Omental fat pad (tissue), 4 donors: ENCODE data around the gene SSH2. TPM values are rescaled to one million over a fixed set of nuclear protein-coding genes. Genes with fewer than 3 reads are reported as not detected.

Experiments used
- ATAC-seq: fragments of 150-250 bp; one replicate; pipeline ENCODE4 v1.9.1; 2016; ENCODE audit warnings: mild to moderate bottlenecking, moderate library complexity; ENCODE audit not compliant: low FRiP score
- DNase-seq: peaks from one replicate; pipeline ENCODE4 v3.0.0-alpha.2; 2019; ENCODE audit warnings: low spot score
- total RNA-seq, 4 donors: library from RNA; depleted of rRNA; stranded (reverse); fragments of >200 nt; gene quantifications; one replicate each; pipeline ENCODE4 v1.1.0, GENCODE V29; 2016
- TF ChIP-seq, protein P1 (sequence below), 3 donors: fragments of 450-650 bp; IDR thresholded peaks; one replicate each; pipeline ENCODE4 v1.5.1; 2016 to 2017; ENCODE audit warnings: antibody characterized with exemption in 3 of 3, mild to moderate bottlenecking in 3 of 3, moderate library complexity in 2 of 3

The SSH2 gene
- total RNA-seq, 4 donors from 2014 or later: 25.1 to 88.0 (median 35.8) TPM

DNA sequence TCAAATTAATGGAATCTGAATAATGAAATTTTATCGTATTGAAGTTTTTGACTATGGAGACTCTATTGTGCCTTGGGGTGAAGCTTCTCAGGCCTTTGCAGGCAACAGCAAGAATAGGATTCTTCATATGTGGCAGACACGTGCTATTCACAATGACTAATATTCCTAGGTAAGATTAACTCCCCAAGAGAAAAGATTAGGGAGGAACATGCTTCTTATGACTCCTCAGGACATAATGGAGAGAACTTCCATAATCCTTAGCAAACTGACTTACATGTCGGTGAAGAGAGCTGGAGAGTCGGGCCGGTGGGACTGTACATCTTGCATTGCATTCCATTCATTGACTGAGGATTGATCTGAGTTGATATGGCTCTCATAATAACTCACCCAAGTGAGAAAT is 258.4 kb downstream of the SSH2 start:
- DNase-seq (no peak), ATAC-seq (no peak)
- TF ChIP-seq, protein P1, sequence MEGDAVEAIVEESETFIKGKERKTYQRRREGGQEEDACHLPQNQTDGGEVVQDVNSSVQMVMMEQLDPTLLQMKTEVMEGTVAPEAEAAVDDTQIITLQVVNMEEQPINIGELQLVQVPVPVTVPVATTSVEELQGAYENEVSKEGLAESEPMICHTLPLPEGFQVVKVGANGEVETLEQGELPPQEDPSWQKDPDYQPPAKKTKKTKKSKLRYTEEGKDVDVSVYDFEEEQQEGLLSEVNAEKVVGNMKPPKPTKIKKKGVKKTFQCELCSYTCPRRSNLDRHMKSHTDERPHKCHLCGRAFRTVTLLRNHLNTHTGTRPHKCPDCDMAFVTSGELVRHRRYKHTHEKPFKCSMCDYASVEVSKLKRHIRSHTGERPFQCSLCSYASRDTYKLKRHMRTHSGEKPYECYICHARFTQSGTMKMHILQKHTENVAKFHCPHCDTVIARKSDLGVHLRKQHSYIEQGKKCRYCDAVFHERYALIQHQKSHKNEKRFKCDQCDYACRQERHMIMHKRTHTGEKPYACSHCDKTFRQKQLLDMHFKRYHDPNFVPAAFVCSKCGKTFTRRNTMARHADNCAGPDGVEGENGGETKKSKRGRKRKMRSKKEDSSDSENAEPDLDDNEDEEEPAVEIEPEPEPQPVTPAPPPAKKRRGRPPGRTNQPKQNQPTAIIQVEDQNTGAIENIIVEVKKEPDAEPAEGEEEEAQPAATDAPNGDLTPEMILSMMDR (IDR thresholded peaks at IDR 0.05): no peak

DNA sequence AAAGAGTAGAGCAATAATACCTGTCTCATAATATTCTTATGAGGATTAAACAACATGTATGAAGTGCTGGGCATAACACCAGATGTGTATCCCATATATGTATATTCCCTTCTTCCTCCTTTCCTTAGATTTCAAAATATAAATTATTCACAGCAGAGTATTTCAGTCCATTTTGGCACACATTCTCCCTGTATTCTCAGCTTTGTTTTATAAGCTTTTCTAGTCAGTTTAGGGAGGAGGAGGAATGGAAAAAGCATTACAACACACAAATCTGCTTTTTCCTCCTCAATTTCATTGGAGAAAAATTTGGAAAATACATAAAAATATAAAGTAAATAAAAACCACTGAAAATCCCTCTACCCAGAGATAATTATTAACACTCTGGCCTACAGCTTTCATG is 260.8 kb downstream of the SSH2 start:
- TF ChIP-seq, protein P1 (IDR thresholded peaks at IDR 0.05): no peak
- no peak for DNase-seq
- ATAC-seq: no peak

DNA sequence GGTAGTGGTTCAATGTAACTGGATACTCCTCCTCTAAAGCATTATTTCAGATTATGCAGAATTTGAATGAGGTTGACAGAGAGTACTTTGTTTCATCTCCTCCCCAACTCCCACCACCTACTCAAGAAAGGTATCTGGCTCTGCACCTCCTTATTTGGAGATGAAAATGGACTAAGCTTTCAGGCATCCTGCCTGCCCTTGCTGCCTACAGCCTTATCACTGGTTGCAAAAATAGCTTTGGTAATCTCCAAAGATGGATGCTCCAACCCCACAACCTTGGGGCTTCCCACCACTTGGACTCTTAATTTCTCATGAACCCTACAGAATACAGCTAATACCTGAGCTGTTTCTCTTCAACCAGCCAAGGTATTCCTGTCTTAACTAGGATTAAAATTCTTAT is 262.1 kb downstream of the SSH2 start:
- DNase-seq: no peak
- TF ChIP-seq, protein P1 (IDR thresholded peaks at IDR 0.05): no peak
- ATAC-seq: peak; percentile 43

DNA sequence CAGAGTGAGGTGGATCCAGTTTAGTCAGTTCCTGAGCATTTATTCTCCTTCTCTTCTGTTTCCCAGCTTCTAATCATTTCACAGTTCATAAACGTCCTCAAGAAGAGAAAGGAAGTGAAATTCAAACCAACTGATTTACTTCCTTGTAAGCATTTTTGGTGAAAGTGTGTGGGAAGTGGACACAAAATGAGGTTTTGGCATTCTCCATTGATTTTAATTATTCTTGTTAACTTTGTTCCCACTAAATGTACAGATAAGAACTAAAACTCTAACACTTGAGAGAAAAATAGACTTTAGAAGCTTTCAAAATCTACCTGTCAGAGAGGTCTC is 264.6 kb downstream of the SSH2 start:
- TF ChIP-seq, protein P1 (IDR thresholded peaks at IDR 0.05): no peak
- no peak for DNase-seq
- no peak for ATAC-seq

DNA sequence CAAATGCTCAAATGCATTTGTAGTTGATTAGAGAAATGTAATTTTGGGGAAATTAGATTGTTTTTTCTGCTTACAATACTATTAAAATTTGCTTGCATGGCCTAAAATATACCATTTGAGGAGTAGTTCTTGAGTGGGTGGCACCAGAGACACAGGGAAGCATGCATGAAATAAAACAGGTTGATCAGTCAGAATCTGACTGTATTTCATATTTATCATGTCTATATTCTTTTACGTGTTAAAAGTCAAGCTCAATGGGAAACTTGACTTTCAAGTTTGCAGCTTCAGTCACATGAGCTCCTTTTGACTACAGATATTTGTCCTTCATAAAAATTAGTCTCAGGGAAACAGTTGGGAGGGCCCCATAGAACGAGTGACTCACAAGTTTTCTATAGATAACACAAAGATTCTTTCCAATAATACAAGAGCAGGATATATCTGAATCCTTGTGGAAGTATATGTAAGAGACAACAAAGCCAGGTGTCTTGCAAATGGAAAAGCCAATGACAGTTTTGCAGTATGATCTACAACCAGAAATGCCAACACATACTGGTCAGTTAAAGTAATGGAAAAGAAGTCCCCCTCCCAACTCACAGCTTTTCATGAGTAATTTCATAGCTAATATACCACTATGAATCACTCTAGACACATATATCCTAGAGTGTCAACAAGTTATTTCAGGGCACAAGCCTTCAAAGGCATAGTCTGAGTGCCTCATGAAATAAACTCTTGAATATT is 265.1 kb downstream of the SSH2 start:
- TF ChIP-seq, protein P1 (IDR thresholded peaks at IDR 0.05): no peak
- ATAC-seq (no peak), DNase-seq (no peak)

DNA sequence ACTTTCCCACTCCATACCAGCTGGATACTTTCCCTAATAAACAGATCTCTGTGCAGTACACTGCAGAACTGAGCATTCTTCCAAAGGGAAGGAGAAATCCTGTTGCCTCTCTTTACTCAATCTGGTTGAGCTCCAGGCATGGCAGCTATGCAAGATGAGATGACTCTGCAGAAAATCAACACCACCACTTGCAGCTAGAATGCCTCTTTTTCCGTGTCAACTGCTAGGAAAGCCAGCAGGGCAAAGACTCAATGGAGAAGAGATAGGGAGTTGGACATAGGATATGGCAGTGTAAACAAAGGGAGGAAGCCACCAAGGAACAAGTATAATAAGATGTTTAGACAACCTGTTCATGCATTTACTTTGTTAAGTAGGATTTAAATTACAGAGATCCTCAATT is 266.9 kb downstream of the SSH2 start:
- TF ChIP-seq, protein P1 (IDR thresholded peaks at IDR 0.05): no peak
- ATAC-seq (peak; percentile 46), DNase-seq (no peak)

DNA sequence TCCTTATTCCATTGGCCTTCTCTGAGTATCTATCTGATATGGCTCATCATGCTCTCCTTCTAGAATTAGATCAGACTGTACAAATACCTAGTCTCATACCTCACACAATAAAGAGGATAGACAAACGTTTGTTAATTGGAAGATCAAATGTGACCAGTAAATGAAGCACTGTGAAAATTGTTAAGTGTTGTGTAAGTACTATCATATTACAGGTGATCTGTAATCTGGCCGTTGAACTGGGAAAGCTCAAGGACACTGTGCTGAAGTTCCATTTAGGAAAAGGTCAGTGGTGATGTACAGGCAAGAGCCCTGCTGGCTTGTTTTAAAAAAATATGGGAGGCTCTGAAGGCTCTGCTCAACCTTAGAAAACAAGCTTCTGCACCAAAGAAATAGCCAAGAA is 268.8 kb downstream of the SSH2 start:
- TF ChIP-seq, protein P1 (IDR thresholded peaks at IDR 0.05): no peak
- no peak for DNase-seq
- ATAC-seq: no peak
